HL-60 (cell line): ENCODE results near the gene TATDN3.

Experiments
- CTCF ChIP-seq: IDR thresholded peaks from one replicate; pipeline ENCODE4 v1.5.1; 2011; ENCODE audit warnings: low read length, control low read depth, inconsistent platforms; ENCODE audit not compliant: insufficient read depth
- GABPA ChIP-seq: IDR thresholded peaks from 2 replicates; pipeline ENCODE4 v1.6.1; 2012; ENCODE audit warnings: low read depth
- POLR2AphosphoS5 ChIP-seq: IDR thresholded peaks from 2 replicates; pipeline ENCODE4 v1.6.1; 2012; ENCODE audit warnings: low read depth
- REST ChIP-seq: IDR thresholded peaks from 2 replicates; pipeline ENCODE4 v1.6.1; 2012; ENCODE audit warnings: low read depth; ENCODE audit not compliant: insufficient replicate concordance

- TF ChIP-seq CTCF, result no peak
- TF ChIP-seq POLR2AphosphoS5, result no peak
- TF ChIP-seq REST, result no peak
- TF ChIP-seq GABPA, result no peak
Measured at GRCh38 chr1:212762839-212763238, 28.9 kb upstream of the TATDN3 start.
